ENCODE data around the gene RAD51B.

RAD51B gene

GRCh38 chr14:68229423-68230100, 410.0 kb downstream of the RAD51B start:
- Mint-ChIP-seq H3K36me3 (ENCODE audit: low read depth) (no peaks in the 10 kb centered on the region), H3K9me3 (no peaks in the 10 kb centered on the region), H3K4me3 (no peak overlapping the region), H3K4me1 (peaks cover 10% of the 10 kb centered on the region), H3K27ac (peak overlapping the region in 1 of 3 experiments; percentile 31), H3K27me3 (ENCODE audit: low read depth) (no peaks in the 10 kb centered on the region)
- no peak for TF ChIP-seq CTCF (IDR thresholded peaks at IDR 0.05; ENCODE audit: unreplicated experiment in 3 of 3)

DNA sequence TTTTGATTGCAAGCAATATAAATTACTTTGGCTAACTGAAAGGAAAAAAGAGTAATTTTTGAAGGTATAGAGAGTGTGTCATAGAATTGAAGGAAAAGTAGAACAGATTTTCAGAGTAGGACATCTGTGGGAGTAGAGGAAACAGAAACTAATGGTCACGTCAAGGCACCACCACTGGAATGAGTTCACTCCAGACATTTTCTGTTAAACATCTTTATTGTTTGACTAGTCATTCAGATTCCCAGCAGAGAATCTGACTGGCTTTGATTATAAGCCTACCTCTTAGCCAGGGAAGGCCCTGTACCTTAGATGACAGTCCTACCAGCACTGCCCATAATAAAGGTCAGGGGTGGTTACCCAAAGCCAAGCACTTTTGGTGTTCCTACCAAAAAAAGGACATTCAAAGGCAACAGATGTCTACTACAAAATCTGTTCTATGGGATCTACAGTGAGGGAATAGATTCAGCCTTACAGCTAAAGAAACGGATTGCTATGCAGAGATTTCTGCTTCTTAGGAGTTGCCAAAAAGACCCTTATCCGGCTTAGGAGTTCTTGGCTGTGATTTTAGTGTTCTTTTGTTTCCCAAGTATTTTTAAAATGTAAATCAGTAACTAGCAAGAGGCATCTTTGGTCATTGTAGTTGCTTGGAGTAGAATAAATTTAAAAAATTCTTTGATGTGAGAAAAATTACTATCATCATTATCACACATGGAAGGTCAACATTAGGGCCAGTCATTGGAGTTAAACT, 410.8 kb downstream of the RAD51B start:
- Mint-ChIP-seq H3K36me3 (ENCODE audit: low read depth) (no peaks in the 10 kb centered on the region), H3K27ac (no peak overlapping the region), H3K4me3 (no peak overlapping the region), H3K9me3 (no peaks in the 10 kb centered on the region), H3K4me1 (peaks cover 14% of the 10 kb centered on the region), H3K27me3 (ENCODE audit: low read depth) (no peaks in the 10 kb centered on the region)
- no peak for TF ChIP-seq CTCF (IDR thresholded peaks at IDR 0.05; ENCODE audit: unreplicated experiment in 3 of 3)

DNA sequence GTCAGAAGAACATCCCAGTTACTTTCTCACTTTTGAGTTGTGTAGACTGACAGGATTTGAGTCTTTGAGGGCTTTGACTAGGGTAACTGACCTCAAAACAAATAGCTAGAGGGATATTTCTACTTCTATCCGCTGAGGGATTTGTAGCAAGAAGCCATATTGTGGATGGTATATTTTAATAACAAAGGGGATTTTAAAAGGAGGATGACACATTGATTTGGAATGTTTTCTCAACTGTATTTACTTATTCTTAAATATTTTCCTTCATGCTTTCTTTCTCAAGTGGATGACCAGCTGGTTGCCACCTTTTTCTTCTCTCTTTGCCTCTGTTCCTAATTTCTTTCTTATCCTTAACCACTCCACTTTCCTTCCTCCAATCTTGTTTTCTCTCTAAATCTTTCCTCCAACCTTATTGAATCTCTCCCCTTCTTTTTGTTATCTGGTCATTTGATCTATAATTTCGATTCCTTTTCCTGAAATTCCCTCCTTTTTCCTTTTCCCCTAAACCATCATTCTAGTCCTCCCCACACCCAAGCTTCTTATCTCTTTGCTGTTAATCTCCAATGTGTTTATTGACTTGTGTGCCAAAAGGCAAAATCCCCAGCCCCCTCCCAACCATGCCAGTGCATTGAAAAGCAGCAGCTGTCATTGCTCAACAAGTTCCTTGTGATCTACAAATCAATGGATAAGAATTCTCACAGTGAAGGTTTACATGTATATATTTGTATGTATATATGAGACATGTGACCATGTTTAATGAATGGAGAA, 411.6 kb downstream of the RAD51B start:
- Mint-ChIP-seq H3K4me1 (peaks cover 14% of the 10 kb centered on the region), H3K27ac (no peak overlapping the region), H3K36me3 (ENCODE audit: low read depth) (no peaks in the 10 kb centered on the region), H3K9me3 (no peaks in the 10 kb centered on the region), H3K4me3 (no peak overlapping the region), H3K27me3 (ENCODE audit: low read depth) (no peaks in the 10 kb centered on the region)
- TF ChIP-seq CTCF (IDR thresholded peaks at IDR 0.05; ENCODE audit: unreplicated experiment in 3 of 3): no peak

GRCh38 chr14:68231898-68232297, 412.3 kb downstream of the RAD51B start:
- Mint-ChIP-seq H3K4me3 (no peak overlapping the region), H3K4me1 (peaks cover 20% of the 10 kb centered on the region), H3K27me3 (ENCODE audit: low read depth) (no peaks in the 10 kb centered on the region), H3K9me3 (no peaks in the 10 kb centered on the region), H3K36me3 (ENCODE audit: low read depth) (no peaks in the 10 kb centered on the region), H3K27ac (no peak overlapping the region)
- TF ChIP-seq CTCF (IDR thresholded peaks at IDR 0.05; ENCODE audit: unreplicated experiment in 3 of 3): no peak

- Mint-ChIP-seq H3K36me3 (ENCODE audit: low read depth) (no peaks in the 10 kb centered on the region), H3K4me3 (no peak overlapping the region), H3K9me3 (no peaks in the 10 kb centered on the region), H3K4me1 (peaks cover 26% of the 10 kb centered on the region), H3K27me3 (ENCODE audit: low read depth) (no peaks in the 10 kb centered on the region), H3K27ac (no peak overlapping the region)
- TF ChIP-seq CTCF (IDR thresholded peaks at IDR 0.05; ENCODE audit: unreplicated experiment in 3 of 3): no peak
These were observed 412.9 kb downstream of the RAD51B start for GRCh38 chr14:68232300-68233055.

Data from nephron (organoid).